ENCODE data around the gene UGDH. TPM values are rescaled to one million over a fixed set of nuclear protein-coding genes. Genes with fewer than 3 reads are reported as not detected.

UGDH gene
- total RNA-seq, 1 donor from 2014 or later: 42.7 TPM

DNA sequence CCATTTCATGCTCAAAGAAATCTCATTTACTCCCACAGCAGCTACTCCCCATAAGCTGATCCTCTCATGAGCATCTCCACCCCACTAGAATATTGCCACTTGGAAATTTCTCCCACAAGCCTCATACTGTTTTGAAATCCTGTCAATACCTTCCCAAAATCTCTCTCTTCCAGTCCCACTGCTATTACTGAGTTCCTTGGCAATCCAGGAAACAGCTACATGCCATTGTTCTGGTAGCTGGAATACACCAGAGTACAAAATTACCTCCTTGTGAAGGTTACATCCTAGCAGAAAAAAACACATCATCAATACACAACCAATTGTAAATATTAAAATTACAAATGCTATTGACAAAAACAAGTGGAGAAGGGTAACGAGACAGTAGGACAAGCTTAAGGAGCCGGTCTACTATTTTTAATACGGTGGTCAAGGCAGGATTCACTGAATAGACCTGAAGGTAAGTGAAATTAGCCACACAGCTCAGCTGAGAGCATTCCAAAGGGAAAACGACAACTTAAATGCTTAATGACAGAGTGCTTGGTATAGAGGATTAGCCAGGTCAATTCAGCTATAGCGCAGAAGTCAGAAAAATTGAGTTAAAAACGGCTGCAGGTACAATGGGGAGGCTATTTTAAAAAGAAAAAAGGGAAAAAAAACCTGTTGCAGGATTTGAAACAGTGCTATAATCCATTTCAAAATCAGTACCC lies 74.9 kb downstream of the UGDH start:
- ATAC-seq: no peak

DNA sequence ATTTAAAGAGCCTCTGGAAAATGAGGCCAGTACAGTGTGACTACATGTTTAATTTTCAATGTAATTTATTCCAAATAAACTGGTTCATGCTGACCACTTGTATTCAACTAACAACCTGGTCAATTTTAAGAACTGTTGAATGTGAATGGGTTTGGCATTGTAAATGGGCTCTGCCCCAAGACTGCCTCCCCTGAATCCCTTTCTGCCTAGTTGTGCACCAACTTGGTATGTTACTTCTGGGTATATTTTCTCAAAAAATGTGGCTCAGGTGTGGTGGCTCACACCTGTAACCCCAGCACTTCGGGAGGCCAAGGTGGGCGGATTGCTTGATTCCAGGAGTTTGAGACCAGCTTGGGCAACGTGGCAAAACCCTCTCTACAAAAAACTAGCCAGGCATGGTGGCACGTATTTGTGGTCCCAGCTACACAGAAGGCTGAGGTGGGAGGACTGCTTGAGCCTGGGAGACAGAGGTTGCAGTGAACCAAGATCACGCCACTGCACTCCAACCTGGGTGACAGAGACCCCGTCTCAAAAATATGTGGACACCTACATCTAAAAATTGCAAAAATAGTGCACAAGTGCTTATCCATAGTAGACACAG lies 75.7 kb downstream of the UGDH start:
- no peak for ATAC-seq

DNA sequence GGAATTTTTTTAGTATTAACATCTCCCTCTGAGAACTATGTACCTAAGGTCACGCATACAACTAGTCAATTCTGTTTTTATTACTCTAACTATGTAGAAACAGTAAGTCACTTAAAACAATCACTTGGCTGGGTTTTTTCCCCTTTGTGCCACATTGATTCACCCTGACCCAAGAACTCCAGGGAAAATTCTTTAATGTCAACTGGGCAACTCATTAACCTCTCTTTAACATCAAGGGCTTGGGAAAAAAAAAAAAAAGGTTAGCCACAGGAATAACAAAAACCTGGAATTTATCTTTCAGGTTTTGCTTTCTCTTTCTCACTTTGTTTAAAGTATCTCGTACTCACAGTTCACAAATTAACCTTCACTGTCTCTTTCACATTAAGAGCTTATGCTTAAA lies 76.6 kb downstream of the UGDH start:
- no peak for ATAC-seq

Other genes with a start within 250 kb of the UGDH start
- gene RFC1, start 161.1 kb downstream of the UGDH start, total RNA-seq: 30.5 TPM
- 0.32 TPM for gene KLB, start 120.5 kb downstream of the UGDH start, total RNA-seq
- 1,488 TPM for gene RPL9, start 68.5 kb downstream of the UGDH start, total RNA-seq
- gene LIAS, start 68.4 kb downstream of the UGDH start, total RNA-seq: 13.7 TPM
- gene SMIM14, start 111.4 kb upstream of the UGDH start, total RNA-seq: 39.9 TPM
- gene UBE2K, start 170.7 kb upstream of the UGDH start, total RNA-seq: 81.1 TPM